Measurements from ENCODE around the gene C6orf120. TPM values are rescaled to one million over a fixed set of nuclear protein-coding genes. Genes with fewer than 3 reads are reported as not detected.

The C6orf120 gene
- total and polyA plus RNA-seq, 2 of the 13 experiments (the other 11 are each of a cell fraction or from before 2014, with no cell fraction given), result 21.7 to 29.9 TPM

DNA sequence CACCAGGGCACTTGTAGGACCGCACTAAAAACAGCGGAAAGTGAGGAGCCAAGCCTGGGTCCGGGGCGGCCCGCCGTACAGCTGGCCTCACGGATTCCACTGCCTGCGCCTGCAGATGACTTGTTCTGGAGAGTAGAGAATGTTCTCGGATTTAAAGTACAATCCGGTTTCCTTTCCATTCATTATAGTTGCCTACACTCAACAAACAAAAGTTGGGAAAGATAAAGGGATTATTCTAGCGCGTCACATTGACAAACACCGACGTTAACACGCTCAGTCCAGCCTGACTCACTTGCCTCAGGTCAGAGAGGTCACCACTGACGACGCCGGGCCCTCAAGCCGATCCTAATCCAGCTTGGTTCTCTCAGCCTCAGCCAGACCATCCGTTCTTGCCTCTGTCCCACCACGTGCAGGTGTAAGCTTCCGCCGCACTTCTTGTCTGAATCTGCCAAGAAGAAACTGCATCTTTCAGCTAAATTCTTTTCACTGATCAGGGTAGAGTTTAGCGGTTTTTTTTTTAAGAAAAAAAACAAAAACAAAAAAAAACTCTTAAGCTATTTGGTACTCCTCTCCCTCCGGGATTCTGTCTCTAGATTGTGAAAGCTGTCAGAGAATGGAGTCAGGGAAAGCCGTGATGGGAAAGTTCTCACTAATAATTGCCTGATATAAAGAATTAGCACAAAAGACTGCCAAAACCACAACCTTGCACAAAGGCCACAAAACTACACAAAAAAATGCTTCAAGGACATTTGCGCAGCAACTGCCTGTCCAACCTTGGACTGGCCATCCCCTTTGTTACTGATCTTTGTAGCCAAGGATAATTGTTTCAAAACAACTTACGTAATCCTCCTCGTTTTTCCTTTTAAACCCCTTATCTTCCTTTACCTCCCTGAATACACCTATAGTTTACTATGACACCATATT lies 23.5 kb downstream of the C6orf120 start (continued):
- TF ChIP-seq ATF5 (CRISPR knock-in tag; IDR thresholded peaks at IDR 0.05; ENCODE audit: low read depth) (no peak), MEIS2 (CRISPR knock-in tag; IDR thresholded peaks at IDR 0.05) (peak; percentile 76), AHR (CRISPR knock-in tag; IDR thresholded peaks at IDR 0.05) (0 out of 2 replicates have a peak, but pooled peaks have one; percentile 74), PCBP2 (optimal IDR thresholded peaks at IDR 0.05; ENCODE audit: low read depth, low read length, poor library complexity, severe bottlenecking) (no peak), MZF1 (CRISPR knock-in tag; IDR thresholded peaks at IDR 0.05; ENCODE audit: borderline replicate concordance) (no peak), CEBPG (CRISPR knock-in tag; IDR thresholded peaks at IDR 0.05) (peak; percentile 95), POGZ (CRISPR knock-in tag; IDR thresholded peaks at IDR 0.05) (peak; percentile 50), KDM5B (CRISPR knock-in tag; IDR thresholded peaks at IDR 0.05; ENCODE audit: borderline replicate concordance) (peak; percentile 69; the same call in 1 of the 2 replicates), ZNF451 (CRISPR knock-in tag; IDR thresholded peaks at IDR 0.05) (no peak), TGIF2 (CRISPR knock-in tag; IDR thresholded peaks at IDR 0.05) (peak; percentile 13; the same call in 1 of the 2 replicates), JUNB (CRISPR knock-in tag; IDR thresholded peaks at IDR 0.05; ENCODE audit: borderline replicate concordance) (no peak; the same call in 1 of the 2 replicates), TEAD3 (CRISPR knock-in tag; optimal IDR thresholded peaks at IDR 0.05; ENCODE audit: borderline replicate concordance) (peak; percentile 77), ZNF703 (CRISPR knock-in tag; IDR thresholded peaks at IDR 0.05; ENCODE audit: borderline replicate concordance) (no peak; the same call in 1 of the 2 replicates), ZNF337 (CRISPR knock-in tag; IDR thresholded peaks at IDR 0.05; ENCODE audit: borderline replicate concordance, low read depth) (0 out of 2 replicates have a peak, but pooled peaks have one; percentile 77), ZNF407 (CRISPR knock-in tag; IDR thresholded peaks at IDR 0.05; ENCODE audit: not compliant biosample characterization) (peak; percentile 54), ELF4 (CRISPR knock-in tag; IDR thresholded peaks at IDR 0.05; ENCODE audit: borderline replicate concordance) (no peak; the same call in 1 of the 2 replicates)
- TF ChIP-seq, protein P1, sequence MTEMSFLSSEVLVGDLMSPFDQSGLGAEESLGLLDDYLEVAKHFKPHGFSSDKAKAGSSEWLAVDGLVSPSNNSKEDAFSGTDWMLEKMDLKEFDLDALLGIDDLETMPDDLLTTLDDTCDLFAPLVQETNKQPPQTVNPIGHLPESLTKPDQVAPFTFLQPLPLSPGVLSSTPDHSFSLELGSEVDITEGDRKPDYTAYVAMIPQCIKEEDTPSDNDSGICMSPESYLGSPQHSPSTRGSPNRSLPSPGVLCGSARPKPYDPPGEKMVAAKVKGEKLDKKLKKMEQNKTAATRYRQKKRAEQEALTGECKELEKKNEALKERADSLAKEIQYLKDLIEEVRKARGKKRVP (CRISPR knock-in tag; IDR thresholded peaks at IDR 0.05), result peak in 1 of 2 experiments; percentile 75; a peak in 1 of 4 replicates
